Ovary (tissue), 10 donors: ENCODE results near the gene HIGD1A. TPM values are rescaled to one million over a fixed set of nuclear protein-coding genes. Genes with fewer than 3 reads are reported as not detected.

ENCODE experiments used
- DNase-seq, 5 donors: peaks; one replicate each; pipeline ENCODE4 v3.0.0-alpha.2; 2019 to 2020
- H3K27ac ChIP-seq, 2 donors: fragments of 200-600 bp; one replicate each; pipeline versions ENCODE4 v1.5.1 to v1.8.0; 2019 to 2022
- H3K27me3 ChIP-seq: fragments of 200-600 bp; one replicate; pipeline ENCODE4 v1.8.0; 2022
- H3K36me3 ChIP-seq: fragments of 200-600 bp; sonication (generic); one replicate; pipeline ENCODE4 v1.5.1; 2019
- H3K4me1 ChIP-seq: one replicate; pipeline ENCODE4 v1.8.1; 2013; ENCODE audit warnings: mild to moderate bottlenecking, moderate library complexity; ENCODE audit not compliant: insufficient read depth
- H3K4me3 ChIP-seq: fragments of 200-600 bp; sonication (generic); one replicate; pipeline ENCODE4 v1.5.1; 2017
- H3K9me3 ChIP-seq, 2 donors: fragments of 200-600 bp in 1 of 2; sonication (generic) in 1 of 2; one replicate each; pipeline versions ENCODE4 v1.5.1 to v1.8.1; 2013 to 2019; ENCODE audit warnings: mild to moderate bottlenecking in 1 of 2, moderate library complexity in 1 of 2
- EP300 ChIP-seq: sonication (generic); formaldehyde crosslinking; IDR thresholded peaks from one replicate; pipeline ENCODE4 v1.6.1; 2017; ENCODE audit warnings: antibody characterized with exemption
- POLR2A ChIP-seq: fragments of 450-650 bp; IDR thresholded peaks from one replicate; pipeline ENCODE4 v1.6.1; 2017; ENCODE audit warnings: antibody characterized with exemption, mild to moderate bottlenecking, moderate library complexity
- WGBS, 3 donors: extraction: QIAGEN DNeasy Blood & Tissue Kit in 1 of 3; methylation state at CpG; one replicate each; pipeline versions ENCODE4 v1.1.5 to v1.1.7; 2013 to 2017; 5-methylcytosine and 5-hydroxymethylcytosine counted together
- intact Hi-C, 4 donors: fragments of 100-400 bp; cut with DNase I; formaldehyde crosslinking; loops; one replicate each; pipeline versions ENCODE4 v1.11.0 to v1.15.1; 2022 to 2023
- long read RNA-seq, 3 donors: library from polyadenylated mRNA in 2 of 3; unstranded in 2 of 3; transcript quantifications; one replicate each; pipeline ENCODE4 v2.0.0 and lab custom pipeline, GENCODE V29; 2021 to 2026
- polyA plus RNA-seq, 2 donors: library from polyadenylated mRNA; stranded (reverse); fragments of 200-250 nt in 1 of 2; fragments of 350-450 nt in 1 of 2; fragmentation: Illumina TruSeq in 1 of 2; extraction: RNeasy Lipid Tissue Mini Kit (QIAGEN cat#74804) in 1 of 2; gene quantifications; one replicate each; pipeline ENCODE4 v1.2.3, GENCODE V29; 2013 to 2014
- total RNA-seq, 7 donors: library from RNA; depleted of rRNA in 2 of 7; stranded (reverse); fragments of >200 nt in 2 of 7; fragmentation: NEBNext Ultra II Directional in 3 of 7; extraction: Animal tissue kit (Norgen Biotek cat#: 25700) in 3 of 7; gene quantifications; one replicate each; pipeline versions ENCODE4 v1.1.0 to v1.2.4, GENCODE V29; 2016 to 2023
- TF ChIP-seq, protein P1 (sequence below), 3 donors: fragments of 450-650 bp in 2 of 3; fragments of 200-600 bp in 1 of 3; IDR thresholded peaks; one replicate each; pipeline versions ENCODE4 v1.5.1 to v1.8.0; 2016 to 2022; ENCODE audit warnings: antibody characterized with exemption in 3 of 3, mild to moderate bottlenecking in 1 of 3
- donor health status: DM: no; HTN: no; CAD: no; lungs with moderate emphysema.
- donor health status: DM: no; HTN: no; CAD: no.
- donor health status: Bipolar disorder and iron deficiency.
- donor health status: DM: yes; HTN: yes; CAD: no.
- donor health status: DM: no; HTN: no; CAD: no.
- donor health status: DM: yes; HTN: yes; CAD: no.

The HIGD1A gene
- total RNA-seq = 10 to 100 TPM; 44.6 to 88.8 (median 65.4) TPM
- 100 to 1,000 TPM in 1 of 2 donors, 10 to 100 TPM in 1; 63.9 to 126 TPM for polyA plus RNA-seq
- long read RNA-seq, donor 1, transcript HIGD1A-201 (4 exons, 1,373 nt) = major isoform, 223 of 250 reads
- long read RNA-seq, donor 1, partial matches to known transcripts = 3 of 250 reads
- long read RNA-seq, donor 1, other reads (novel, unspliced or antisense) = 15 of 250 reads
- long read RNA-seq, donor 2, transcript HIGD1A-201 (4 exons, 1,373 nt) = major isoform, 134 of 165 reads
- long read RNA-seq, donor 2, partial matches to known transcripts = 25 of 165 reads
- long read RNA-seq, donor 2, other reads (novel, unspliced or antisense) = 0 of 165 reads
- long read RNA-seq, donor 3, transcript HIGD1A-201 (4 exons, 1,373 nt) = major isoform, 103 of 115 reads
- long read RNA-seq, donor 3, partial matches to known transcripts = 2 of 115 reads
- long read RNA-seq, donor 3, other reads (novel, unspliced or antisense) = 5 of 115 reads

- H3K27ac ChIP-seq = peak within 1 kb of the TSS; percentile 78 to 82
- no peaks in the 10 kb centered on the region for H3K36me3 ChIP-seq
- WGBS, 3 donors = 0 to 1% (median 0%) methylated on average over 59 to 63 of the region's 63 CpGs
- TF ChIP-seq POLR2A (peak; percentile 92), EP300 (no peak)
- no peaks in the 10 kb centered on the region for H3K9me3 ChIP-seq
- no peaks in the 10 kb centered on the region for H3K4me1 ChIP-seq
- H3K4me3 ChIP-seq = peak within 1 kb of the TSS; percentile 87
- DNase-seq = peak; percentile 93 to 96 (median 95)
- no peaks in the 10 kb centered on the region for H3K27me3 ChIP-seq
- intact Hi-C loops = no loop called here
Measured at GRCh38 chr3:42804106-42804830, at the start of gene HIGD1A. Gene HIGD1A (minus strand): TSS chr3:42804490. CDS start chr3:42794253, 10,237 bp downstream.

GRCh38 chr3:42853739-42854302 lies 49.5 kb upstream of the HIGD1A start:
- peaks cover 2% of the 10 kb centered on the region for H3K4me1 ChIP-seq
- TF ChIP-seq EP300 (no peak), POLR2A (no peak)
- TF ChIP-seq, protein P1, sequence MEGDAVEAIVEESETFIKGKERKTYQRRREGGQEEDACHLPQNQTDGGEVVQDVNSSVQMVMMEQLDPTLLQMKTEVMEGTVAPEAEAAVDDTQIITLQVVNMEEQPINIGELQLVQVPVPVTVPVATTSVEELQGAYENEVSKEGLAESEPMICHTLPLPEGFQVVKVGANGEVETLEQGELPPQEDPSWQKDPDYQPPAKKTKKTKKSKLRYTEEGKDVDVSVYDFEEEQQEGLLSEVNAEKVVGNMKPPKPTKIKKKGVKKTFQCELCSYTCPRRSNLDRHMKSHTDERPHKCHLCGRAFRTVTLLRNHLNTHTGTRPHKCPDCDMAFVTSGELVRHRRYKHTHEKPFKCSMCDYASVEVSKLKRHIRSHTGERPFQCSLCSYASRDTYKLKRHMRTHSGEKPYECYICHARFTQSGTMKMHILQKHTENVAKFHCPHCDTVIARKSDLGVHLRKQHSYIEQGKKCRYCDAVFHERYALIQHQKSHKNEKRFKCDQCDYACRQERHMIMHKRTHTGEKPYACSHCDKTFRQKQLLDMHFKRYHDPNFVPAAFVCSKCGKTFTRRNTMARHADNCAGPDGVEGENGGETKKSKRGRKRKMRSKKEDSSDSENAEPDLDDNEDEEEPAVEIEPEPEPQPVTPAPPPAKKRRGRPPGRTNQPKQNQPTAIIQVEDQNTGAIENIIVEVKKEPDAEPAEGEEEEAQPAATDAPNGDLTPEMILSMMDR (IDR thresholded peaks at IDR 0.05) = no peak
- intact Hi-C loops = no loop called here
- no peak overlapping the region for H3K4me3 ChIP-seq
- H3K9me3 ChIP-seq = no peaks in the 10 kb centered on the region
- H3K27me3 ChIP-seq = no peaks in the 10 kb centered on the region
- DNase-seq = no peak
- no peaks in the 10 kb centered on the region for H3K36me3 ChIP-seq
- 67 to 70% (median 68%) methylated on average over 4 of the region's 4 CpGs for WGBS, 3 donors
- no peak overlapping the region for H3K27ac ChIP-seq

DNA sequence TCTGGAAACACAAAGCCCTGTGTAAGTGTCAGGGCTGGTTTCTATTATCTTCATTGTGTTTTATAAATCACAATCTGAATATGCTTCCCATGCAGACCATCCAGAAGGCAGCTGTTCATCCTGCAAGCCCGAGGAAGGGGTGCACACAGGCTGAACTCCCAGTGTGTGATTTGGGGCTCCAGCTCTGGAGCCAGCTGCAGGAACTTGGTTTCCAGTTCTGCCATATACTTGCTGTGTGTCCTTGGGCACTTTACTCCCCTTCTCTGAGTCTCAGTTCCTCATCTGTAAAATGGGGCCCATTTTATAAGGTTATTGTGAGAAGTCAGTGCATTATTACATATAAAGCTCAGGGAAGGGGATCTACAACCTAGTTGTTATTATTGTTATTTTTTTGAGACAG lies 48.8 kb upstream of the HIGD1A start:
- TF ChIP-seq, protein P1 (IDR thresholded peaks at IDR 0.05) = no peak
- TF ChIP-seq POLR2A (no peak), EP300 (no peak)
- DNase-seq = no peak
- Histone ChIP-seq H3K9me3 (no peaks in the 10 kb centered on the region), H3K4me3 (no peak overlapping the region), H3K4me1 (peaks cover 2% of the 10 kb centered on the region), H3K36me3 (no peaks in the 10 kb centered on the region), H3K27me3 (no peaks in the 10 kb centered on the region), H3K27ac (no peak overlapping the region)
- intact Hi-C loops = no loop called here
- WGBS, 3 donors = 47 to 56% (median 53%) methylated on average over 1 of the region's 1 CpG

GRCh38 chr3:42852441-42852840 lies 48.2 kb upstream of the HIGD1A start:
- Histone ChIP-seq H3K4me1 (peaks cover 2% of the 10 kb centered on the region), H3K27ac (no peak overlapping the region), H3K9me3 (no peaks in the 10 kb centered on the region), H3K36me3 (no peaks in the 10 kb centered on the region), H3K4me3 (no peak overlapping the region), H3K27me3 (no peaks in the 10 kb centered on the region)
- TF ChIP-seq EP300 (no peak), POLR2A (no peak)
- TF ChIP-seq, protein P1 (IDR thresholded peaks at IDR 0.05) = no peak
- WGBS, 3 donors = 17 to 24% (median 23%) methylated on average over 2 of the region's 2 CpGs
- intact Hi-C loops = no loop called here
- no peak for DNase-seq
